GM19452 (cell line): ENCODE results near the gene SH2D2A.

Experiments used
- ATAC-seq: cut with Tn5 transposase; IDR thresholded peaks from one replicate; pipeline ENCODE4 v1.9.1; 2021; ENCODE audit not compliant: unreplicated experiment

The SH2D2A gene

DNA sequence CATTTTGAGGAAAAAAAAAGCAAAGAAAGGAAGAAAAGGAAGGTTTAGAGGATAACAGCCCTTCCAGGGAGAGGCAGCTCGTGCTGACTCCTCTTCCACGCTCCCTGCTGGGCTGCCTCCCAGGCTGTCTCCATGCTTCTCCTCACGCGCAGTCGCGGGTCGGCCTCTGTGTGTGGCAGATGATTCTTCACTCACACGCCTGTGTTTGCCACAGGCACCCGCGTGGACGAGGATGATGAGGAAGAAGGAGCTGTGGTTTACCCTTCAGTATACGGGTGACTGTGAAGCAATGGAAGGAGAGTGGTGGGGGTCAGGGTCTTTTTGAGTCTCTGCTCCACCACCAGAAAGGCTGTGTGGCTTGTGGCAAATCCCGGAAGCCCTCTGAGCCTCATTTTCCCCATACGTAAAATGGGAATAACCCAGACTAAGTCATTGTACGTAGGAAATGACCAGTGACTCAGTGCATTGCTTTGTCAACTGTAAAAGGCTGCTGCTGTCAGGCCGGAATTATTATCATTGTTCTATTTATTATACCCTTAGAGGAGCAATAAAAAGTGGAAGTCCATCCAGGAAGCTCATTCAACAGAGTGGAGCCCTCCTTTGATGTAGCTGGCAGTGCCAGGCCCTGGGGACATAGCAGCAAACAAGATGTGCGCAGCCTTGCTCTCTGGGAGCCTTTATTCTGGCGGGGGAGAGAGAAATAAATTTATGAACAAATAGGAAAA is 11.9 kb upstream of the SH2D2A start:
- ATAC-seq = no peak

- ATAC-seq = no peak
Observed at GRCh38 chr1:156826630-156827029, 10.0 kb upstream of the SH2D2A start.

- no peak for ATAC-seq
Observed at GRCh38 chr1:156823210-156823790, 6.7 kb upstream of the SH2D2A start.

DNA sequence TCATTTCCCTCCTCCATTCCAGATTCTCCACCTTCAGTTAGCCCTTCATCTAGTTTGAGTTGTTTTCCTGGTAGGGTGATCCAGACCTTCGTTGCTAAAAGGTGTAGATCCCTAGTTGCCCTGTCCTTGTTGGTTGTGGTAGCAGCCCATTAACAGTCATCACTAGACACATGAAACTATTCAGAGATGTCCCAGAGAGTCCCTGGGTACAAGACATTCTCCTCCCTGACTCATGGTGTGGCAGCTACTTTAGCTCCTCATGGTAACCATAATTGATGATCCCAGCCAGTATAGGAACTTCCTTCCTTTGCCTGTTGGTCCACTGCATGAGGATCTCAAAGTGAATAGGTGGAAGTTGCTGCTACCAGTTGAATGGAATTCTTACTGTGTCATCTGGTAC is 6.0 kb upstream of the SH2D2A start:
- no peak for ATAC-seq

DNA sequence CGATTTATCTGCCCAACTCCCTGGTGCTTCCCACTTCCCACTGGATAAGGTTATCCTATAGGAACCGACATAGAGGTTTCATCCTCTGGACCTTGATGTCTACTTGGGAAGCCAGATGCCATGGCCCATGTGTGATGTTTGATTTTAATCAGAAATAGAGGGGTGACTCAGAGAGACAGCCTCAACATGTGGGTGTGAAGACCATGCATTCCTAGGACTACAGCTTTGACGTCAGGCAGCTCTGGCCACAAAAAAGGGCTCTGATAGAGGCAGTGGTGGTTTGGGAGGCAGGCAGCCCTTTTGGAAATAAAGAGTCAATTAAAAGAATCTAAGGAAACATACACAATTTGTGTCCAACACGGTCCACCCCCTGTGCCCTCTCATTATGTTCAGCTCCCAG is 5.2 kb upstream of the SH2D2A start:
- no peak for ATAC-seq

- ATAC-seq = no peak
Observed at GRCh38 chr1:156815961-156816422, 656 bp downstream of the SH2D2A start.

GRCh38 chr1:156815307-156815826 is 1.3 kb downstream of the SH2D2A start:
- no peak for ATAC-seq

DNA sequence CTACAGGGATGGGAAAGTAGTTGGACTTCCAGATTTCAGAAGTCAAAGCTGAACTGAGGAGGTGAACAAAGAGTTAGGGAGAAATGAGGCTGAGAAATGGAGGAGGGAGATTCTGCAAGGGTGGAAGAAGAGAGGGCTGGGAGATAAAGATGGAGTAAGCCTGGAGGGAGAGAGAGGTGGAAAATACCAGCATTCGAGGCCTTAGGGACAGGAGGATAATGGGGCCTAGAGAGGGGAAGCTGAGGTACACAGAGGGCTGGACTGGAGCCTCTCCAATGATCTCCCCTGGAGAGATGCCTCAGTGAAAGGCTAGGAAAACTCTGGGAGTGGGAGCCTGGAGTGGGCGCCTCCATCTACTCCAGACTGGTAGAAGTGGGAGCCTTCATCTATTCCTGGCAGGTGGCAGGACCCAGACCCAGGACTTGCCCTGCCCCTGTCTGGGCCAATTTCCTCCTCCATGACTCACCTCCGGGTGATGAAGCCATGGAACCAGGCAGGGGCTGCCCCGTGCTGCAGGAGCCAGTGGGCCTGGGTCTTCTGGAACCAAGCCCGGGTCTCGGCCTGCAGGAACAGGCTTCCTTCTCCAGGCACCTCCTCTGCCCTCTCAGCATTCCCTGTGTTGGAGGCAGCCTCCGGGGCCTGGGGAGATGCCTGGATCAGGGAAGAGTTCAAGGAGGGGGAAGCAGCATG is 1.9 kb downstream of the SH2D2A start:
- ATAC-seq = no peak

DNA sequence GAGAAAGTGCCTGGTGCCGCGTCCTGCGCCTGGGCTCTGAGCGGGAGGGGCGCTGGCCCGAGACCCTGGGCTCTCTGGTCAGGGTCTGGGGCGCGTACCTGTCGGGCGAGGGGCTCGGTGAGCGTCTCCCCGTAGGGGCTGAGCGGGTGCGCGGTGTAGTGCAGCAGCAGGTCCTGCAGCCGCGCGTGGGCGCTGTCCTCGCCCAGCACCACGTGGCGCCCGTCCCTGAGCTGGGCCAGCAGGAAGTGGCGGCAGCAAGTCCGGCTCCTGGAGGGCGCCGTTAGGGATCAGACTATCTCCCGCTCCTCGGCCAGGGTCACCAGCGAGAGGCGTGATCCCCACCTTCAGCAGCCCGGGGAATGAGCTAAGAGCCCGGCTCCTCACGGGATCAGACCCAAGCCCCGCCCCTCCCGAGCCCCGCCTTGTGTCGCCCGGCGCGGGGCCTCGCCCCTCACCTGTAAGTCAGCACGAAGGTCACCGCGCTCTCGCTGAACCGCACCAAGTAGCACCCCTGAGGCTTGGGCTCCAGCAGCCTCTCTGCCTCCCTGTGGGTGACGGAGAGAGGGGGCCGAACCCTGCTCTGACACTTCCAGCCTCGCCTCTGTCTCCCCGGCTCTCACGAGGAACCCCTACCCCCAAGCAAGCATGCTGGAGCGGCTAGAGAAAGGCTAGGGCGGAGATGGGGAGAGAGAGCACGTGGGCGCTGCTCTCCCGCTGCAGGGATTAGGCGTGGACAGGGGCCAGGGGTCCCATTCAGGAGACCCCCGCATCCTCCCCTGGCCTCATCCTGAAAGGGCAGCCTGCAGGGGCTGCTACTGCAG is 2.7 kb downstream of the SH2D2A start:
- ATAC-seq = no peak

- ATAC-seq = no peak
Observed at GRCh38 chr1:156813298-156813697, 3.4 kb downstream of the SH2D2A start.

DNA sequence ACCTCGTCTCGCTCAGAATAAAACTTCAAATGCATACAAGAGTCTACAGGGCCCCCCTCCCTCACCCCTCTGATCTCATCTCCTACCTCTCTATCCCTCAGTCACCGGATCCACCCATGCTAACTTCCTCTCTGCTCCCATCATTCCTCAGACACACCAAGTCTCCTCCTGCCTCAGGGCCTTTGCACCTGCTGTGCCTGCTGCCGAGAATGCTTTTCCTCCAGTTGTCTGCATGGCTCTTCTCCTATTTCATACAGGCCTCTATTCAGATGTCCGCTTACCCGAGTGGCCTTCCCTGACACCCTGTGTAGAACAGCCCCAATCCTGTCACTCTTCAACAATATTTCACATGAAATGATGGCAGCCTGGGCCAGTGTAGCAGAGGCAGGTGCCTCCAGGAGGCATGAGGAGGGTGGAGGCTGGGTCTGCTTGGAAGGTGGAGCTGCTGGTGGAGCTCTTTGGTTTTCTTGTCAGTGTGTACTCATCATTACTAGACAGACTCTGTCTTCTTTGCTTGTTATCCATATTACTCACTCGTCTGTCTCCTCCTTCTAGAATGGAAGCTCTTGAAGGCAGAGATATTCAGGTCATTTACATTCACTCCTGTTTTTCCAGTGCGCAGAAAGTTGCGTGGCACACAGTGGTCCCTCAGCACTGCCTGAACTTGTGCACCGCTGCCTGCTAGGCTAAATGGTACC is 4.2 kb downstream of the SH2D2A start:
- ATAC-seq = no peak

DNA sequence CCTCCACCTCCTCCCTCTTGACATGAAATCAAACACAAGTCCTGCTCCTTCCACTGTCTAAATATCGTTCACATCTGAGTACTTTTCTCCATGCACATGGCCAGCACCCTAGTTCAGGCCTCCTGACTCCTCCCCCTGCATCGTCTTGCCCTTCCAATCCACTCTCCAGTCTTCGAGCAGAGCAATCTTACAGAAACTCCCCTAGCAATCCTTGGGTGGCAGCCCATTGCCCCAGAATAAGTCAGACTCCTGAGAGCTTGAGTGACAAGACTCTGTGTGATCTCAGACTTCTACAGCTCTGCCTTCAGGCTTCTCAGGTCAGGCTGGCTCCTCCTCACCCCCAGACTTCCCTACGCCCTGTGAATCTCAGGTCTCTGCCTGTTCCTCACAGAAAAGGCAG is 5.5 kb downstream of the SH2D2A start:
- no peak for ATAC-seq

GRCh38 chr1:156809711-156810366 is 6.8 kb downstream of the SH2D2A start:
- no peak for ATAC-seq

- no peak for ATAC-seq
Observed at GRCh38 chr1:156809281-156809680, 7.4 kb downstream of the SH2D2A start.

- ATAC-seq = no peak
Observed at GRCh38 chr1:156808186-156809030, 8.2 kb downstream of the SH2D2A start.

DNA sequence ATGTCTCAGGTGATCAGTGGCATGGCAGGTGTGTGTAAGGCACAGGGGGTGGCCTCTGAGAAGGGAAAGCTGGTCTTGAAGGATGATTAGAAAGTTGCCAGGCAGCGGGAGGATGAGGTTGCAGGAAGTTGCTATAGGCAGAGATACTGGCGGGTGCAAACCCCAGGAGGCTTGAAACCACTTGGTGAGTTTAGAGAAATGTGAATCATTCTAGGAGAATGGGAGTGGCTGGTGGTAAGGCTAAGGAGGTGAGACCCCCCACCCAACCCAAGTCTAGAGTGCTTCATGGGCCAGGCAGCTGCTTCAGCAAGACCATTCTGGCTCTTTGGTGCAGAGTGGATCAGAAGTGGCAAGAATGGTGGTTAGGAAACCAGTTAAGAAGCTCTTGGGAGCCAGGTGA is 9.0 kb downstream of the SH2D2A start:
- no peak for ATAC-seq

DNA sequence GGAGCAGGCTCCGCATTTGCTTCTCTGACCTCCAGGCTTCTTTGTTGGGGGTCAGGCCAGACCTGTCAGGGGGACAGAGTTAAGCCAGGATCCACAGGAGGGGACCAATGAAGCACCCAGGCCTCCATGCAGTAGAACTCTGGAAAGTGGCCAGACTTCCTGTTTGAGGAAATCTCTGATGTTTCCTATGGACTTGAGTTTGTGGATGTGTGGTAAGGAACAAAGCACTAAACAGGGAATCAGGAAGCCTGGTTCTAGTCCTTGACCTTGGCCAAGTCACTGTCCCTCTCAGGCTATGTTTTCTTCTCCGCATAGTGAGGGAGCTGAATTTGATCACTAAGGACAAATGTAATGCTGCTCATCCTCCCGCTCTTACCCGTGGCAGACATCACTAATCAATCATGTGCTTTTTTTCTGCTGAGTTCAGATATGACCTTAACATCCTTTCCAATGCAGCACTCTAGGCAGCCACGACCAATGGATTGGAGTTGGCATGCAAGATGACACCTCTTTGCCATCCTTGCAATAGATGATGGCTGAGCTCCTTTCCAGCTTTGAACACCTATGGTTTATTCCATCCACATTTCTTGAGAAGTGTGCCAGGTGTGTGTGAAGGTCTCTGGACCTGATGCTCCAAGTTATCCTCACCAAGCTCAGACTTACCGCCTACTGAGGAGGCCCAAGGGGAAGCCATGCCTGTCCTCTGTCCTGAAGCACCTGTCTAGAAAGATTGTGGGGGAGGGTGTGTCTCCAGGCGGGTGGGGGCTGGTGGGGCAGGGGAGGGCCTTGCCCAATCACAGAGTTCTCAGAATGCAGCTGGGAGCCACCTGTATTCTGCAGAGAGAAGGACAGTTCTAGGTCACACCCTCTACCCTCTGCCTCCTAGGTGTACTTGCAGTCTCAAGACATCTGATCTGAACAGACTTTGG is 9.9 kb downstream of the SH2D2A start:
- ATAC-seq = no peak
